Measurements from ENCODE around the gene CMIP. TPM values are rescaled to one million over a fixed set of nuclear protein-coding genes. Genes with fewer than 3 reads are reported as not detected.

Gene CMIP
- total RNA-seq, 1 experiment from 2014 or later, result 68.0 TPM

DNA sequence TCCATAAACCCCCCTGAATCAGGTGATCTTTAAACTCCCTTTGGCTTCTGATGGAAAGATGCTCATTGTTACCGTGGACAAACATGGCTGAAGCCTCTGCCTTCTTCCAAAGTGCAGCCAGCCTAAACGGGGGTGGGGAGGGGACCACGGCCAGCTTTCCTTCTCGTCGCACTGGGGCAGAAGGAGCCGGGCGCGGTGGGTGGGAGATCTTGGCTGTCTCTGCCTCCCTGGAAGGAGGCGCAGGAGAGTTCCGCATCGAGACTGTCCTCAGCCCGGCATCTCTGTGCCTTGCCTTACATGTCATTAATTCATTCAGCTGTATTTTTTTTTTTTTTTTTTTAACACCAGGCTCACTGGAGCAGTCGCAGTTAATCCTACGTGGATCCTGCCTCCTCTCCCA lies 171.2 kb downstream of the CMIP start:
- BruUV-seq (replicated peaks), result no TSS peak
- POLR2A ChIA-PET, result interaction anchor here (0.6 kb wide), 1 partner anchor 123 kb away, joined by 3 read pairs; no protein-coding TSS in a partner anchor

DNA sequence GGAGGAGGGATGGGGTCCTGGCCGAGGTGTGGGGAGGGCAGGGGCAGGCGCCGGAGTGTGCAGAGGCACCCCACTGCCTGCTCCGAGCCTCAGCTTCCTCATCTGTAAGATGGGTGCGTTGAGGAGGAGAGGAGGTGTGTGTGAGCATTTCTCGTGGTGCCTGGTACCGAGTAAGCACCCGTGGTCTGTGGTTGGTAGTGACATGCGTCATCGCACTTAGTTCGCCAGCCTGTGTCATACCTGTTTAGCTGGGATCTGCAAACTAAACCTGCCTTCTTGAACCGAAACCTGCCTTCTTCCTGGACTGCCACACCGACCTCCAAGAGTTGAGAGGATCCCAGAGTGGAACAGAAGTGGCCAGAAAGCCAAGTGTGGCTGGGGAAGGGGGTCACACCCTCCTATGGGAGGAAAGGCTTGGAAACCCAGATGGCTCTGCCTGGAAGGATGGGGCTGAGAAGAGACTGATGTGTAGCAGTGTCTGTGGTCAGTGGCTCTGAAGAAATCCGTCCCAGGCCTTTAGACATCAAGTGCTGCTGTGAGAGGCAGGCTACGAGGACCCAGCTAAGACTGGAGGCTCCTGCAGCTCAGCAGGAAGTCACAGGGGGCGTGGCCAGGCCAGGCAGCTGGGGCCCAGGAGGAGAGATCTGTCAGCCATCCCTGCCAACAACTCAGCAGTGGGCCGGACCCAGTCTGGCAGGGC lies 171.9 kb downstream of the CMIP start:
- Mint-ChIP-seq H3K4me3 (ENCODE audit: unreplicated experiment) (no peak overlapping the region), H3K27me3 (ENCODE audit: insufficient read depth, unreplicated experiment) (no peaks in the 10 kb centered on the region), H3K4me1 (ENCODE audit: low read depth, unreplicated experiment) (no peaks in the 10 kb centered on the region), H3K9me3 (ENCODE audit: unreplicated experiment) (no peaks in the 10 kb centered on the region), H3K36me3 (ENCODE audit: insufficient read depth, unreplicated experiment) (no peaks in the 10 kb centered on the region), H3K27ac (ENCODE audit: unreplicated experiment) (no peak overlapping the region)
- Histone ChIP-seq H3K36me3 (ENCODE audit: control insufficient read depth, insufficient read depth, low read length) (peaks cover 6% of the 10 kb centered on the region), H3K27me3 (replicated peaks; ENCODE audit: control insufficient read depth, insufficient read depth, low read length) (no peaks in the 10 kb centered on the region), H3K4me3 (ENCODE audit: low read depth, low read length) (no peak overlapping the region), H3K4me1 (no peaks in the 10 kb centered on the region), H3K9me3 (no peaks in the 10 kb centered on the region)
- TF ChIP-seq, protein P1, sequence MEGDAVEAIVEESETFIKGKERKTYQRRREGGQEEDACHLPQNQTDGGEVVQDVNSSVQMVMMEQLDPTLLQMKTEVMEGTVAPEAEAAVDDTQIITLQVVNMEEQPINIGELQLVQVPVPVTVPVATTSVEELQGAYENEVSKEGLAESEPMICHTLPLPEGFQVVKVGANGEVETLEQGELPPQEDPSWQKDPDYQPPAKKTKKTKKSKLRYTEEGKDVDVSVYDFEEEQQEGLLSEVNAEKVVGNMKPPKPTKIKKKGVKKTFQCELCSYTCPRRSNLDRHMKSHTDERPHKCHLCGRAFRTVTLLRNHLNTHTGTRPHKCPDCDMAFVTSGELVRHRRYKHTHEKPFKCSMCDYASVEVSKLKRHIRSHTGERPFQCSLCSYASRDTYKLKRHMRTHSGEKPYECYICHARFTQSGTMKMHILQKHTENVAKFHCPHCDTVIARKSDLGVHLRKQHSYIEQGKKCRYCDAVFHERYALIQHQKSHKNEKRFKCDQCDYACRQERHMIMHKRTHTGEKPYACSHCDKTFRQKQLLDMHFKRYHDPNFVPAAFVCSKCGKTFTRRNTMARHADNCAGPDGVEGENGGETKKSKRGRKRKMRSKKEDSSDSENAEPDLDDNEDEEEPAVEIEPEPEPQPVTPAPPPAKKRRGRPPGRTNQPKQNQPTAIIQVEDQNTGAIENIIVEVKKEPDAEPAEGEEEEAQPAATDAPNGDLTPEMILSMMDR (IDR thresholded peaks at IDR 0.05; ENCODE audit: insufficient read depth in 1 of 2, low read depth in 1 of 2, low read length in 1 of 2, severe bottlenecking in 1 of 2, unreplicated experiment in 1 of 2), result no peak
- CTCF ChIA-PET, result no interaction called here
- no TSS peak for BruUV-seq (replicated peaks)
- POLR2A ChIA-PET, result no interaction called here
- DNase-seq, result no peak
- intact Hi-C loops (cut with micrococcal nuclease; ENCODE audit: unreplicated experiment), result no loop called here

More for the DNA sequence above, 171.2 kb downstream of the CMIP start:
- Histone ChIP-seq H3K9me3 (no peaks in the 10 kb centered on the region), H3K36me3 (ENCODE audit: control insufficient read depth, insufficient read depth, low read length) (peaks cover 5% of the 10 kb centered on the region), H3K4me1 (no peaks in the 10 kb centered on the region), H3K27me3 (replicated peaks; ENCODE audit: control insufficient read depth, insufficient read depth, low read length) (no peaks in the 10 kb centered on the region), H3K4me3 (ENCODE audit: low read depth, low read length) (no peak overlapping the region)
- TF ChIP-seq, protein P1 (IDR thresholded peaks at IDR 0.05; ENCODE audit: insufficient read depth in 1 of 2, low read depth in 1 of 2, low read length in 1 of 2, severe bottlenecking in 1 of 2, unreplicated experiment in 1 of 2), result no peak
- no peaks in the 10 kb centered on the region for H3K27me3 Mint-ChIP-seq (ENCODE audit: insufficient read depth, unreplicated experiment)
- intact Hi-C loops (cut with micrococcal nuclease; ENCODE audit: unreplicated experiment), result no loop called here
- no peaks in the 10 kb centered on the region for H3K36me3 Mint-ChIP-seq (ENCODE audit: insufficient read depth, unreplicated experiment)
- no peak overlapping the region for H3K4me3 Mint-ChIP-seq (ENCODE audit: unreplicated experiment)
- CTCF ChIA-PET, result interaction anchor here (0.6 to 0.7 kb wide), 2 partner anchors 181 to 580 kb away, joined by 3 to 5 read pairs; partner anchors contain the start of gene ATMIN
- no peaks in the 10 kb centered on the region for H3K4me1 Mint-ChIP-seq (ENCODE audit: low read depth, unreplicated experiment)
- DNase-seq, result no peak
- H3K9me3 Mint-ChIP-seq (ENCODE audit: unreplicated experiment), result no peaks in the 10 kb centered on the region
- no peak overlapping the region for H3K27ac Mint-ChIP-seq (ENCODE audit: unreplicated experiment)

DNA sequence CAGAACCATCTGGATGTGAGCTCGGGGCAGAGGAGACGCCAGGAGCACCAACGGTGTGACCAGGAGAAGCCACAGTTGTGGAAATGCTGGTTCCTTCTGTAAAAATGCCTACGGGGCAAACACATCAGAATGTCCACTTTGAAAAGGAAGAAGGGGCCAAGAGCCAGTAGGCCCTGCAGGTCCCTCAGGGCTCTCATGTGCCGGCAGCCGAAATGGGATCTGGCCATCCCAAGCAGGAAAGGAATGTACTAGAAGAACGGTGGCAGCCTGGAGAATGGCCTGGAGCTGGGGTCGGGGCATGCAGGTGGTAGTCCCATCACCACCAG lies 172.4 kb downstream of the CMIP start:
- Mint-ChIP-seq H3K27me3 (ENCODE audit: insufficient read depth, unreplicated experiment) (no peaks in the 10 kb centered on the region), H3K4me3 (ENCODE audit: unreplicated experiment) (no peak overlapping the region), H3K4me1 (ENCODE audit: low read depth, unreplicated experiment) (no peaks in the 10 kb centered on the region), H3K9me3 (ENCODE audit: unreplicated experiment) (no peaks in the 10 kb centered on the region), H3K27ac (ENCODE audit: unreplicated experiment) (no peak overlapping the region), H3K36me3 (ENCODE audit: insufficient read depth, unreplicated experiment) (no peaks in the 10 kb centered on the region)
- Histone ChIP-seq H3K9me3 (no peaks in the 10 kb centered on the region), H3K27me3 (replicated peaks; ENCODE audit: control insufficient read depth, insufficient read depth, low read length) (no peaks in the 10 kb centered on the region), H3K4me1 (no peaks in the 10 kb centered on the region), H3K4me3 (ENCODE audit: low read depth, low read length) (no peak overlapping the region), H3K36me3 (ENCODE audit: control insufficient read depth, insufficient read depth, low read length) (peaks cover 6% of the 10 kb centered on the region)
- DNase-seq, result no peak
- TF ChIP-seq, protein P1 (IDR thresholded peaks at IDR 0.05; ENCODE audit: insufficient read depth in 1 of 2, low read depth in 1 of 2, low read length in 1 of 2, severe bottlenecking in 1 of 2, unreplicated experiment in 1 of 2), result no peak
- BruUV-seq (replicated peaks), result no TSS peak
- intact Hi-C loops (cut with micrococcal nuclease; ENCODE audit: unreplicated experiment), result no loop called here
- ChIA-PET CTCF (no interaction called here), POLR2A (no interaction called here)
